GM18526 (cell line): ENCODE measurements around the gene COL20A1.

ENCODE experiments used
- POLR2A ChIP-seq: IDR thresholded peaks from 3 replicates; pipeline ENCODE4 v1.6.1; 2011; ENCODE audit not compliant: insufficient read length; ENCODE audit errors: extremely low read depth

Gene COL20A1

DNA sequence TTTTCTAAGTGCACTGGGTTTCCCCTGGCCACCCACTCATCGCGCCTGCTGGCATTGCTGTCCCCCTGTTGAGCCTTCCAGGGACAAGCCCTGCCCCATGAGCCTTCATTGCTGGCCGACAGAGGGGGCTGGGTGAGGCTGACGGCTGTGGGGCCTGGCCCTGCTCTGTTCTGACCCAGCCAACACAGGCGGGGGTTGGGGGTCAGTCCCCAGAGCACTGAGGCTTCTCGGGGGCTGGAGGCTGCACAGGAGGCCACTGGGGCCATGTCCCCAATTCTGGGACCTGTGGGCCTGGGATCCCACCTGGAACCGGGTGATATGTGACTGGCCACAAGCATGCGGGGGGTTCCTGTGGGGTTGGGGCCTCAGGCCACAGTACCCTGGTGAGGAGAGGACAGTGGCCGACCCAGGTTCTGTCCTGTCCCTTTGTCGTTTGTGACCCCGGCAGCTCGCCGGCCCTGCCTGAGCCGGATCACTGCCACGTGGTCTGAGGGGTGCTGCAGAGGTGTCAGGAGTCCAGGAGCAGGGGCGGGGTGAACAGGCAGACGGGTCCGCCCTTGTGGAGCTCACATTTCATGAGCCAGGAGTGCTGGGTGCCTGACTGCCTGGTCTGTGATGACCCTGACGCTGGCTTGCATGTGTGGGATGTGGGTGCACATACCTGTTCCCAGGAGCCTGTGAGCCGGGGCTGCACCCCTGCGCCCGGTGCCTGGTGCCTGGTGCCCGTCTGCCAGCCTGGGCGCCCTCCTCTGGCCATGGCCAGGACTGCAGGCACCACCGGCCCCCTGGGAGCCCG is 2.1 kb upstream of the COL20A1 start:
- TF ChIP-seq POLR2A = no peak

DNA sequence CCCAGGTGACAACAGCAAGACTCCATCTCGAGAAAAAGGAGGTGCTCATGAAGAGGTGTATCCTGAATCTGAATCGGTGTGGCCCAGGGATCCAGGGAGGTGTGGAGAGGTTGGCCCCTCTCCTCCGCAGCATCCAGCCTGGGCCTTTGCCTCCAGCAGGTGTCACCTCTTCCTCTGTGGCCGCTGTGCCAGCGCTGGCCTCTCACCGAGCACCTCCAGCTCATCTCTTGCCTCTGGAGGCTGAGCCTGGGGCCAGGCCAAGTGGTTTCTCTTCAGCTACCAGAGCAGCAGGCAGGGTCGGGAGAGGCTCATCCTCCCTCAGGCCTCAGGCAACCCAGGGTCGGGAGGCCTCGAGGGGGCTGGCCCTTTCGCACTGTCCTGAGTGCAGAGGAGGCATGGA is 1.2 kb upstream of the COL20A1 start:
- no peak for TF ChIP-seq POLR2A

DNA sequence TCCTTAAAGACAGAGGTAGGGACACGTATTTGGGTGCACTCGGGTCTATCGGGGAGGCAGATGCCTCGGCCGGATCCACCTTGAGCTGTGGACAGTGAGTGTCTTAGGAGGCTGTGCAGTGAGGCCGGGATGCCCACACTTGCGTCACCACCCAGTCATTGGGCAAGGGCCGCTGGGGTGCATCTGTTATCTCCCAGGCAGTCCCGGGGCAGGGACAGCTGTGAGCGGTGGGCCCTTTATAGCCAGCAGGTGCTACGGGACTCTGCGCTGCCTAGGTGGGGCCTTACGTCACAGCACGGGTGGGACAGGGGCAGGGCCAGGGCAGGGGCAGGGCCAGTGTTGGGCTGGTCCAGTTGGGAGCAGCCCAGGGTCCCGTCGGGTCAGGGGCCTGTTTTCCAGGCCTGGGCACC is 689 bp upstream of the COL20A1 start:
- no peak for TF ChIP-seq POLR2A

DNA sequence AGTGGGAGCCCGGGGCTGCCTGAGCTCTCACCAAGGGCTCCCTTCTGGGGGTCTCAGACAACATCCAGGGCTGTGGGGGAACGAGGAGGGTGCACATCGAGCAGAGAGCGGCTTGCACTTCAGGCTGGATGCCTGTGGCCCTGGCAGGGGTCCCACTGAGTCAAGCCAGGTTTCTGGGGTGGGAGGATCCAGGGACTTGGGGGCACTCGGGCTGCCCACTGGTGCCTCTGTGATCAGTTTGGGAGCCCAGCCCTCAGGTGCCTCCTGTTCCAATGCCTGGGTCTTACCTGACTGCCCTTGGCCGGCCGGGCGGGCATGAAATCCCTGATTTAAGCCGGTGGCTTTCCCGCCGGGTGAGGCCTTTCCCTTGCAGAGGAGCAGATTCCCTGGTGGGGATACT is 470 bp downstream of the COL20A1 start:
- no peak for TF ChIP-seq POLR2A

DNA sequence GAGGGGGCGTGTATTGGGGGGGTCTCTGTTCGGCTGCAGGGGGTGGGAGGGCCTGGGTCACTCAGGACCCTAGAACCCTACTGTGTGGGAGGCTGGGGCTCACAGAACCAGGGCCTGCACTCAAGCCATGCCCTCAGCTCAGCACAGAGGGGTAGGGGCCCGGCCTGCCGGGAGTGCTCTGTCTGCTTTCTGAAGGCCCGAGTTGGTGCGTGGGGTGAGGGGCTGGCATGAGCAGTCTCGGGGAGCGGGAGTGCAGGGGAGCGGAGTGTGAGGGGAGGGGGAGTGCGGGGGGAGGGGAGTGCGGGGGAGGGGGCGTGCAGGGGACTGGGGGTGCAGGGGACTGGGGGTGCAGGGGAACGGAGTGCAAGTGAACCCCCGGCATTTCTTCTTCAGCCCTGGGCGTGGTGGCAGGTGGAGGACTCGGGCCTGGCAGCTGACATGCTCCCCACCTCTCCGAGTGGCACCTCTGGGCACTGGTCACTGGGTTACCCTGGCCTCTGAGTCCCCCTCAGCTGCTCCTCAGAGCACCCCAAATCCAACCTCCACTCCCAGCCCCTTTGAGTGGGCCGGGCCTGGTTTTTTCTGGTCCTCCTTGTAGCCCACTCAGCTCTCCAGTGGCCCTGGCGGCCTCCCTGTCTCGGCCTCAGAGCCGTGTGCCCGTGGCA is 1.0 kb downstream of the COL20A1 start:
- no peak for TF ChIP-seq POLR2A

DNA sequence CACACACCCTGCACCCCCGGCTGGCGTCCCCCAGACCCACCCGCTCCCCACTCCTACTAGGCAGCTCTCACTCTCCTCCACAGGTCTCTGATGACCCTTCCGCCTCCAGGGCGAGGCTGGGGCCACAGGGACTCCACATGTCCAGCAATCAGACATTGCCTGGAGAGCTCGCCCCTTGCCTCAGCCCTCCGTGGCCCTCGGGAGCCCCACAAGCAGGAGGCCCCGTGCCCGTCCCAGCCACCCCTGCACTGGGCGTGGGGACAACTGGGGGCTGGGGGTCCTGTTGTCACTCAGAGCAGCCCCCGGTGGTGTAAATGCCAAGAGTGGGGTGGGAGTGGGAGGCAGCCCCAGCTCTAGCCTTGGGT is 1.5 kb downstream of the COL20A1 start:
- no peak for TF ChIP-seq POLR2A

DNA sequence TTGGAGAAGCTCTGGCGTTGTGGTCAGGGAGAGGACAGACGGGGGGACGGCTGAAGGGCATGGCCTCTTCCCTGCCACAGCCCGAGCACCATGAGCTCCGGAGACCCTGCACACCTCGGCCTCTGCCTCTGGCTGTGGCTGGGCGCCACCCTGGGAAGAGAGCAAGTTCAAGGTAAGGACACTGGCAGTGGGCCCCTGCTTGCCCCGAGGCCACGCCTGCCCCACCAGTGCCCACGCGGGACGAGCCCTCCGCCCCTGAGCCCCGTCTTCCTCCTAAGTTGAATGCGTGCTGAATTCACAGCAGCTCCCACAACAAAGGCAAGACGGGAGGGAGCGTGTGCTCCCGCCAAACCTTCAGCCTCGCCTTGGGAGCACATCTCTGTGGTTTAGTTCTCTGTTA is 2.0 kb downstream of the COL20A1 start:
- no peak for TF ChIP-seq POLR2A

DNA sequence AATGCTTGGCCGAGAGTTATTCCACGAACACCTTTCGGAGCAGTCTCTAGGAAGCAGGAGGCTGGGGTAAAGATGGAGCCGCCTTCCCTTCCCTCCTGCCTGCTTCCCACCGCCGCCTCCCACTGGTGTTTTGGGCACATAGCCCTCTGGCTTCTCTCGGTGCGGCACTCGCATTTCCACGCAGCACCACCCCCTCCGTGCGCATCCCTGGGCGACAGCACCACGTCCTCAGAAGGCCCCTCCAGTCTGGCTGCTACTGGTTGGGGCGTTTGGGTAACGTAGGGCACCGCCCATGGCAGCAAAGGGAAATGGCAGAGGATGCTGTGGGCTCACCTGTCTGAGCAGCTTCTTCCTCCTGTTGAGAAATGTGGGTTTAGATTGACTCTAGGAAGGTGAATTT is 2.4 kb downstream of the COL20A1 start:
- TF ChIP-seq POLR2A = no peak

DNA sequence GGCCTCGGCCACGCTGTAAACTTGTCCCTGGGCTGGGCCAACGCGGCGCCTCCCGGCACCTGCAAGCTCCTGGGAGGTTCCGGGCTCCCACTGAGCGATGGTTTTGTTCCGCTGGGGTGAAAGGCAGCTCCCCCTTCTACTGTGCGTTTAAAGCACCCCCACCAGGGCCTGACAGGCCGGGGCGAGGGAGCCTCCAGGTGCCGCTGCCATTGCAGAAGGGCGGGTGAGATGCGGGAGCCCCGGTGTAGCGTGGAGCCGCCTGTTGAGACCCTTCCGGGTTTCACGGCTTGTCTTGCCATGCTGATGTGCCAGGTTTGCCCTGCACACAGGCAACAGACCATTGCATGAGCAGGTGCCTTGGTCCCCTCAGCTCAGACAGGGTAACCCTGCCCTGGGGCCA is 2.9 kb downstream of the COL20A1 start:
- no peak for TF ChIP-seq POLR2A

DNA sequence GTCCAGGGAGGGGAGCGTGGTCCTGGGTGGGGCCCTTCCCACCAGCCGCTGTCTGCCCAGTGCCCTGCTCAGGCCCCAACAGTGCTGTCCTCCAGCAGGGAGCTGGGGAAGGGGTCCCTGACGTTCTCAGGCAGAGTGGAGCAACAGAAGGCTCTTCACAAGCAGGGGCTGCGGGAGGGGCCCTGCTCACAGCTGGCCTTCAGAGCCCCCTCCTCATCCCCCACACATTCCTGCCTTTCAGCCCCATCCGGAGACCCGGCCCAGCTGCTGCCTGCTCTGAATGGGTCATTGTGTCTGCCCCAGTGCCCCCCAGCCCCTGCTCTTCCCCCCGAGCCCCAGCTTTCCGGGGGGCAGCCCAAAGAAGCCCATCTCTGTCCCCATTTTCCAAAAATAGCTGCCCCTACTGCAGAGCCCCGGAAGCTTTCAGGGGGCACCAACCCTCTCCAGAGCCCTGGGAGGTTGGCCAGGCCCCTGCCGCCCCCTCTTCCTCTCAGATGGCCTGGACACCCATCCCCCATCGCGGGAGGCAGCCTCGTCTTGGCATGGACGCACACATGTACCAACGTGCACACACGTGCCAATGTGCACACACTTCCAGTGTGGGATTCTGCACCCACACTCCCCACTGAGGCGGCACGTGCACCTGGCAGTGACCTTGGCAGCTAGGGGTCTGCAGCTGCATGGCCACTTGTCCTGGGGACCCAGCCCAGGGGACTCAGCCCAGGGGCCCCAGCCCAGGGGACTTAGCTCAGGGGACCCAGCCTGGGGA is 3.7 kb downstream of the COL20A1 start:
- TF ChIP-seq POLR2A = no peak

DNA sequence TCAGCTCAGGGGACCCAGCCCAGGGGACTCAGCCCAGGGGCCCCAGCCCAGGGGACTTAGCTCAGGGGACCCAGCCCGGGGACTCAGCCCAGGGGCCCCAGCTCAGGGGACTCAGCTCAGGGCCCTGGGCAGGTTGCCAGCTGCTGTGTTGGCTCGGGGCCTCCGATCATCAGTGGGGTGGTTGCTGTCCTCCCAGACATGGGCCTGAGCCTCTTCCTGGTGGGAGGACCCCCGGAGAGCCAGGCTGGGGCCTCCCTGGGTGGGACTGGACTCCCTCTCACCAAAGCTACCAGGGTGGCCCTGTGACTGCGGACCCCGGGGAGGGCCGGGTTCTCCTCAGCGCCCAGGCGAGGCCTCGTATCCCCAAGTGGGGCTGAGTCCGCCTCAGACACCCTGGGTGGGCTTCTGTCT is 4.4 kb downstream of the COL20A1 start:
- TF ChIP-seq POLR2A = no peak

DNA sequence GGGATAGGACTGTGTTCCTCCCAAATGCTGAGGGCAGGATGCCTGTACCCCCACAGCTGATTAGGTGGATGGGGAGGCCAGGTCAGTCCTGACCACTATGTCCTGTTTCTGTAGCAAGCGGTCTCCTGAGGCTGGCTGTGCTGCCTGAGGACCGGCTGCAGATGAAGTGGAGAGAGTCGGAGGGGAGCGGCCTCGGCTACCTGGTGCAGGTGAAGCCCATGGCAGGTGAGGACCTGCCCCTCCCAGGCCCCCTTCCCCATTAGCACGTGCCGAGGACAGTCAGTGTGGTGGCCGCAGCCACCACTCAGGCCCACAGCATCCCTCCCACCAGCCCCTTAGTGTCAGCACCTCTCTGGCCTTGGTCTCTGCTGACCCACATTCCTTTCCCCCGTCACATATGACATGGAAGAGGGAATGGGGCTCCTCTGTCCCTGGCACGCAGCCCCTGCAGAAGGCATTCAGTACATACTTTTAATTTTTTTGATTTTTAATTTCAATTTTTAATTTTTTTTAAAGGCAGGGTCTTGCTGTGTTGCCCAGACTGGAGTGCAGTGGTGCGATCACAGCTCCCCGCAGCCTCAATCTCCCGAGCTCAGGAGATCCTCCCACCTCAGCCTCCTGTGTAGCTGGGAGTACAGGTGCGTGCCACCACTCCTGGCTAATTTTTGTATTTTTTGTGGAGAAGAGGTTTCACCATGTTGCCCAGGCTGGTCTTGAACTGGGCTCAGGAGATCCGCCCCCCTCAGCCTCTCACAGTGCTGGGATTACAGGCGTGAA is 5.0 kb downstream of the COL20A1 start:
- TF ChIP-seq POLR2A = no peak

DNA sequence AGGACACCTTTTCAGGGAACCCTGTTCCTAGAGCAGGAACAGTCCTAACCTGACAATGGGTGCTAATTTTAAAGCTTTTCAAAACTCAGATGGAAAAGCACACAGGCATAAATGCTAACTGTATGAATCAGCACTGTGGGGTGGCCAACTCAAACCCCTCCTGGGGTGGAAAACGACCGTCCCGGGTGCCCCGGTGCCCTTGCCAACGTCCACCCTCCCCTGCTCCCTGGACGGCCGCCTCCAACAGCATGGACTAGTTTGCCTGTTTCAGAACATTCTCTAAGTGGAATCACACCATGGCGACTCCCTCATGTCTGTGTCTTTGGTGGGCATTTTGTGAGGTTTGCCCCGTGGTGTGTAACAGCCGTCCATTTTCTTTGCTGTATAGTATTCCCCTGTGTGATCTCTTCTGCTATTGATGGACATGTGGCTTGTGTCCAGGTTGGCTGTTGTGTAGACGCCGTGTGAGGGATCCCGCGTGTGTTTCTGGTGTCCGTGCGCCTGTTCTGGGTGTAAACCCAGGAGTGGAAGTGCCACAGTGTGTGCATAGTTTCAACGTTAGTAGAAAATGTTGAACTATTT is 5.8 kb downstream of the COL20A1 start:
- no peak for TF ChIP-seq POLR2A

DNA sequence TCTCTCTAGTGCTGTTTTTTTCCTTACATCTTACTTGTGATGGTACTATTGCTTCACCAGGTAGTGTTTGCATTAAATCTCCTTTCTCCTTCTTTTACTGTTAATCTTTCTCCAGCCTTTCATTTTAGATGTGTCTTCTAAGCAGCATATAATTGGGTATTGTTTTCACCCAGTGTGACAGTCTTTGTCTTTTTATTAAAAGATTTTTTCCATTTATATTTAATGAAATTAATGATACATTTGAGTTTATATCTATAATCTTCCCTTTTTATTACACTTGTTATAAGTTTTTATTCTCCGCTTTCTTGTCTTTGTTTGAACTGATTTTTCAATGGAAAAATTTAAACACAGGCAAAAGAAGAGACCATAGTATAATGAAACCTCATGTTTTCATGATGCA is 8.7 kb downstream of the COL20A1 start:
- TF ChIP-seq POLR2A = no peak

DNA sequence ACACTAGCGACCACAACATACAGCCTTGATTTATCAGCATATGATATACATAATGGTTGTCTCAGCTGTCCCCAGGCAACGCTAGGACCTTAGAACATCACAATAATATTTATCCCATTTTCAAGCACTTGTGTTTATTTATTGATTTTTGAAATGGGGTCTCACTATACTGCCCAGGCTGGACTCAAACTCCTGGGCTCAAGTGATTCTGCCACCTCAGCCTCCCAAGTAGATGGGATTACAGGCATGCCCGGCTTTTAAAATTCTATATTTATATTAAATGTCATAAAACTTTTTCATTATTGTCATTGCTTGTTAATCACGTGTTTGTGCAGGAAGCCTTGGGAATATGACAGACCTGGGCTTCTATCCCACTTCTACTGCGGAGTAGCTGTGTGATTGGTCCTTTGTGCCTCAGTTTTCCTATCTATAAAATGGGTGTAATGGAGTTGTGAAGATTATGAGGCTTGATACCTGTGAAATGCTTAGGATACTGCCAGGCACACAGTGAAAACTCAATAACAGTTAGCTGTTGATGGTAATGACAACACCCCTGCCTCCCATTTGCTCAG is 10.2 kb downstream of the COL20A1 start:
- no peak for TF ChIP-seq POLR2A
